A549 (cell line): Measurements from ENCODE around the gene SV2C. TPM values are rescaled to one million over a fixed set of nuclear protein-coding genes. Genes with fewer than 3 reads are reported as not detected.
A peak's percentile ranks its signal among the peaks of the same experiment; 100 is the strongest.

Experiments
- ATAC-seq, 2 experiments: fragments of 200-7000 bp in 1 of 2; fragments of >200 bp in 1 of 2; cut with Nextera tagmentation in 1 of 2; cut with Tn5 transposase in 1 of 2; 3 replicates each; pipeline versions ENCODE4 v1.8.0 to v1.9.1; 2018 to 2020; ENCODE audit warnings: mild to moderate bottlenecking in 1 of 2, moderate library complexity in 1 of 2
- CTCF ChIA-PET: fragments of 300-600 bp; sonication (Branson Sonifier 250); formaldehyde crosslinking; extraction: SDS; loops from one replicate; lab custom pipeline; 2021; ENCODE audit warnings: antibody characterized with exemption, inconsistent platforms; lab: Yijun Ruan, JAX
- POLR2A ChIA-PET: fragments of 350-600 bp; formaldehyde crosslinking; extraction: SDS; loops from one replicate; lab custom pipeline; 2021; ENCODE audit warnings: antibody characterized with exemption, inconsistent platforms; lab: Yijun Ruan, JAX
- DNase-seq, 2 experiments: peaks; one replicate each; pipeline versions ENCODE4 v3.0.0 to v3.0.0-alpha.2; 2011 to 2016; ENCODE audit warnings: low read depth in 1 of 2, low spot score in 1 of 2
- FAIRE-seq: peaks from 2 replicates; lab custom pipeline; 2011; peaks lifted over from hg19 to GRCh38; lab: Jason Lieb, UNC
- H3K27ac ChIP-seq, 2 experiments: fragments of >200 bp; sonication (Bioruptor Twin); formaldehyde crosslinking; 3 replicates each; pipeline ENCODE4 v1.5.1; 2016 to 2017
- H3K4me1 ChIP-seq: fragments of >200 bp; sonication (Bioruptor Twin); formaldehyde crosslinking; 3 replicates; pipeline ENCODE4 v1.6.1; 2016
- H3K4me2 ChIP-seq: fragments of >200 bp; sonication (Bioruptor Twin); formaldehyde crosslinking; 3 replicates; pipeline ENCODE4 v1.6.1; 2016
- H3K4me3 ChIP-seq: fragments of >200 bp; sonication (Bioruptor Twin); formaldehyde crosslinking; 3 replicates; pipeline ENCODE4 v1.5.1; 2016
- H3K9me3 ChIP-seq: fragments of >200 bp; sonication (Bioruptor Twin); formaldehyde crosslinking; 3 replicates; pipeline ENCODE4 v1.6.1; 2016
- ATOH8 ChIP-seq: fragments of 250-450 bp; sonication (Bioruptor Pico); IDR thresholded peaks from 2 replicates; pipeline ENCODE4 v1.5.0; 2020; ENCODE audit warnings: low read depth, mild to moderate bottlenecking, moderate library complexity
- CHD2 ChIP-seq: fragments of 150-350 bp; IDR thresholded peaks from 2 replicates; pipeline ENCODE4 v1.6.1; 2014; ENCODE audit warnings: low read length; ENCODE audit not compliant: partially characterized antibody
- CHD4 ChIP-seq: fragments of 200-600 bp; sonication (generic); IDR thresholded peaks from 2 replicates; pipeline ENCODE4 v1.6.1; 2016; ENCODE audit warnings: antibody characterized with exemption, mild to moderate bottlenecking, borderline replicate concordance
- E2F6 ChIP-seq: IDR thresholded peaks from 2 replicates; pipeline ENCODE4 v1.6.1; 2012; ENCODE audit warnings: low read depth, borderline replicate concordance
- ELK1 ChIP-seq: fragments of 150-350 bp; IDR thresholded peaks from 2 replicates; pipeline ENCODE4 v1.6.1; 2014; ENCODE audit warnings: low read depth, mild to moderate bottlenecking, low read length
- EP300 ChIP-seq, 2 experiments: fragments of >200 bp; sonication (Bioruptor Twin); formaldehyde crosslinking; IDR thresholded peaks; 2 replicates in 1 of 2; 3 replicates in 1 of 2; pipeline ENCODE4 v1.6.1; 2016 to 2017
- FOSB ChIP-seq: fragments of 250-450 bp; sonication (Bioruptor Pico); IDR thresholded peaks from 2 replicates; pipeline ENCODE4 v1.5.0; 2020; ENCODE audit warnings: mild to moderate bottlenecking, moderate library complexity
- GATA3 ChIP-seq: IDR thresholded peaks from 2 replicates; pipeline ENCODE4 v1.6.1; 2012; ENCODE audit warnings: borderline replicate concordance
- HMGXB4 ChIP-seq: fragments of 250-450 bp; sonication (Bioruptor Pico); IDR thresholded peaks from 2 replicates; pipeline ENCODE4 v1.5.0; 2021; ENCODE audit warnings: mild to moderate bottlenecking, moderate library complexity, borderline replicate concordance
- HOXA7 ChIP-seq: fragments of 250-450 bp; sonication (Bioruptor Pico); IDR thresholded peaks from 2 replicates; pipeline ENCODE4 v1.5.0; 2020; ENCODE audit warnings: mild to moderate bottlenecking, moderate library complexity
- HOXB13 ChIP-seq: fragments of 250-450 bp; sonication (Bioruptor Pico); IDR thresholded peaks from 2 replicates; pipeline ENCODE4 v1.5.0; 2020; ENCODE audit warnings: low read depth, mild to moderate bottlenecking, moderate library complexity
- JUN ChIP-seq, 2 experiments: fragments of >200 bp; sonication (Bioruptor Twin); formaldehyde crosslinking; IDR thresholded peaks; 2 replicates in 1 of 2; 3 replicates in 1 of 2; pipeline ENCODE4 v1.6.1; 2016 to 2017
- MYC ChIP-seq: IDR thresholded peaks from 2 replicates; pipeline ENCODE4 v1.6.1; 2012; ENCODE audit warnings: mild to moderate bottlenecking, inconsistent platforms, low read length, improper control_type of control experiment, borderline replicate concordance
- NR3C1 ChIP-seq: fragments of >200 bp; sonication (Bioruptor Twin); formaldehyde crosslinking; IDR thresholded peaks from 3 replicates; pipeline ENCODE4 v1.6.1; 2017
- PHF8 ChIP-seq: fragments of 200-600 bp; sonication (generic); IDR thresholded peaks from 2 replicates; pipeline ENCODE4 v1.6.1; 2016; ENCODE audit warnings: low read depth, mild to moderate bottlenecking, antibody characterized with exemption, moderate library complexity, borderline replicate concordance
- RAD21 ChIP-seq, 2 experiments: fragments of >200 bp in 1 of 2; sonication (Bioruptor Twin) in 1 of 2; formaldehyde crosslinking in 1 of 2; IDR thresholded peaks in 1 of 2; conservative IDR thresholded peaks in 1 of 2; 2 replicates in 1 of 2; 3 replicates in 1 of 2; pipeline ENCODE4 v1.6.1; 2012 to 2018; ENCODE audit warnings: inconsistent platforms in 1 of 2
- ZC3H11A ChIP-seq: fragments of 450-650 bp; IDR thresholded peaks from 2 replicates; pipeline ENCODE4 v1.6.1; 2014; ENCODE audit warnings: antibody characterized with exemption, mild to moderate bottlenecking
- ZSCAN20 ChIP-seq: fragments of 250-450 bp; sonication (Bioruptor Pico); IDR thresholded peaks from 2 replicates; pipeline ENCODE4 v1.8.0; 2022; ENCODE audit warnings: mild to moderate bottlenecking, moderate library complexity
- WGBS: methylation state at CpG from one replicate; pipeline ENCODE4 v1.1.6; 2017; ENCODE audit errors: missing lambda C conversion rate; 5-methylcytosine and 5-hydroxymethylcytosine counted together
- polyA plus RNA-seq, 4 experiments: library from polyadenylated mRNA; depleted of rRNA in 3 of 4; stranded (reverse); fragments of >200 nt; fragmentation: RNase III in 1 of 4; extraction: RNeasy Plus Mini Kit Qiagen cat#74134 plus additional on column Dnase treatment in 1 of 4; gene quantifications; 2 replicates in 3 of 4; 3 replicates in 1 of 4; pipeline ENCODE4 v1.2.3, GENCODE V29; 2011 to 2017

Gene SV2C
- polyA plus RNA-seq, 2 of the 4 experiments (the other 2 are of a cell fraction), result not detected

- DNase-seq, result no peak
- FAIRE-seq, result no peak
- Histone ChIP-seq H3K4me3 (no peak overlapping the region), H3K27ac (no peak overlapping the region), H3K9me3 (no peaks in the 10 kb centered on the region), H3K4me1 (no peaks in the 10 kb centered on the region), H3K4me2 (no peak overlapping the region)
- no peak for TF ChIP-seq PHF8
- peak in 1 of 2 experiments; percentile 45; a peak in 2 of 5 replicates for TF ChIP-seq RAD21 (conservative IDR thresholded peaks at IDR 0.05 in 1 of 2, IDR thresholded peaks at IDR 0.05 in 1 of 2)
- TF ChIP-seq E2F6, result no peak
- TF ChIP-seq NR3C1, result no peak
- no peak for TF ChIP-seq GATA3
- no peak for TF ChIP-seq HMGXB4 (CRISPR knock-in tag)
- no peak for TF ChIP-seq CHD2
- ATAC-seq, result peak in 1 of 2 experiments; percentile 58; a peak in 2 of 6 replicates
- POLR2A ChIA-PET, result no interaction called here
- 0% methylated on average over 2 of the region's 2 CpGs for WGBS
- CTCF ChIA-PET, result interaction anchor here (0.8 to 1.1 kb wide), 2 partner anchors 43 to 182 kb away, joined by 3 to 4 read pairs; no protein-coding TSS in a partner anchor
Observed at GRCh38 chr5:76074487-76075065, 8.6 kb upstream of the SV2C start.

GRCh38 chr5:76081811-76082771 is 1.1 kb upstream of the SV2C start:
- no peak for FAIRE-seq
- Histone ChIP-seq H3K9me3 (no peaks in the 10 kb centered on the region), H3K4me3 (no peak overlapping the region)
- CTCF ChIA-PET, result interaction anchor here (1.0 kb wide), 1 partner anchor 174 kb away, joined by 3 read pairs; no protein-coding TSS in a partner anchor
- no peak for TF ChIP-seq FOSB (CRISPR knock-in tag)
- no peak for TF ChIP-seq HOXB13 (CRISPR knock-in tag)
- no peak for TF ChIP-seq HOXA7 (CRISPR knock-in tag)
- no peak for TF ChIP-seq EP300 (IDR thresholded peaks at IDR 0.05)
- no peak for TF ChIP-seq CHD2
- TF ChIP-seq, all 56 proteins: peak for 0
- Histone ChIP-seq H3K4me1 (peaks cover 7% of the 10 kb centered on the region; the same call in 1 of the 3 replicates), H3K27ac (no peak overlapping the region), H3K4me2 (peak overlapping the region; percentile 82; the same call in 1 of the 3 replicates)
- 30% methylated on average over 34 of the region's 45 CpGs for WGBS
- no peak for DNase-seq
- peak in 1 of 2 experiments; percentile 13; a peak in 2 of 6 replicates for ATAC-seq
- POLR2A ChIA-PET, result no interaction called here

GRCh38 chr5:76083555-76084495 is 642 bp downstream of the SV2C start:
- Histone ChIP-seq H3K27ac (no peak overlapping the region), H3K4me1 (peaks cover 7% of the 10 kb centered on the region; the same call in 1 of the 3 replicates), H3K4me2 (peak overlapping the region; percentile 82), H3K4me3 (peak overlapping the region; percentile 34), H3K9me3 (no peaks in the 10 kb centered on the region)
- FAIRE-seq (no peak), DNase-seq (no peak)
- ChIA-PET CTCF (no interaction called here), POLR2A (no interaction called here)
- WGBS, result 11% methylated on average over 33 of the region's 50 CpGs
- TF ChIP-seq ZC3H11A (no peak), ZSCAN20 (no peak), CHD4 (no peak), ATOH8 (CRISPR knock-in tag) (no peak), MYC (no peak), JUN (IDR thresholded peaks at IDR 0.05) (no peak), ELK1 (no peak)
- TF ChIP-seq, all 56 proteins: peak for 0
- peak; percentile 25 to 59; a peak in 4 of 6 replicates for ATAC-seq
